HCT116 (cell line): Measurements from ENCODE around the gene TRIM45.

Experiments
- CTCF ChIP-seq, 3 experiments: fragments of 200-600 bp in 1 of 3; sonication (generic) in 1 of 3; IDR thresholded peaks in 2 of 3; conservative IDR thresholded peaks in 1 of 3; 2 replicates each; pipeline ENCODE4 v1.5.1; 2012 to 2017; ENCODE audit warnings: low read depth in 2 of 3, low read length in 2 of 3, antibody characterized with exemption in 1 of 3, borderline replicate concordance in 1 of 3, control low read depth in 1 of 3, mild to moderate bottlenecking in 1 of 3, mixed read lengths in 1 of 3, mixed run types in 1 of 3, moderate library complexity in 1 of 3; ENCODE audit not compliant: insufficient read depth in 1 of 3
- RAD21 ChIP-seq: IDR thresholded peaks from 2 replicates; pipeline ENCODE4 v1.6.1; 2012; ENCODE audit warnings: low read depth, mild to moderate bottlenecking

GRCh38 chr1:117066367-117066766, 55.2 kb downstream of the TRIM45 start:
- TF ChIP-seq CTCF (IDR thresholded peaks at IDR 0.05 in 2 of 3, conservative IDR thresholded peaks at IDR 0.05 in 1 of 3; ENCODE audit: borderline replicate concordance in 1 of 3, insufficient read depth in 1 of 3, low read depth in 2 of 3, low read length in 2 of 3) (no peak), RAD21 (no peak)
